Measurements from ENCODE around the gene R3HDM1.

Gene R3HDM1

GRCh38 chr2:135762022-135762421 lies 230.7 kb downstream of the R3HDM1 start:
- FAIRE-seq = no peak
- DNase-seq (ENCODE audit: extremely low spot score, insufficient read length, low read depth) = no peak

- DNase-seq (ENCODE audit: extremely low spot score, insufficient read length, low read depth) = no peak
- no peak for FAIRE-seq
These were observed 231.2 kb downstream of the R3HDM1 start for GRCh38 chr2:135762530-135762929.

GRCh38 chr2:135768863-135769262 lies 237.6 kb downstream of the R3HDM1 start:
- DNase-seq (ENCODE audit: extremely low spot score, insufficient read length, low read depth) = no peak
- FAIRE-seq = no peak

- FAIRE-seq (no peak), DNase-seq (ENCODE audit: extremely low spot score, insufficient read length, low read depth) (no peak)
These were observed 242.0 kb downstream of the R3HDM1 start for GRCh38 chr2:135773319-135773718.

GRCh38 chr2:135773917-135774316 lies 242.6 kb downstream of the R3HDM1 start:
- no peak for DNase-seq (ENCODE audit: extremely low spot score, insufficient read length, low read depth)
- FAIRE-seq = no peak

Data from GM18507 (cell line).